HepG2 (cell line): Measurements from ENCODE around the gene HOXC11. TPM values are rescaled to one million over a fixed set of nuclear protein-coding genes. Genes with fewer than 3 reads are reported as not detected.

ENCODE experiments used
- ELF3 ChIP-seq: IDR thresholded peaks from 2 replicates; pipeline ENCODE4 v1.6.1; 2016; ENCODE audit warnings: missing genetic modification reagents, missing compliant biosample characterization
- KDM4B ChIP-seq: sonication (generic); formaldehyde crosslinking; IDR thresholded peaks from 2 replicates; pipeline ENCODE4 v1.4.0; 2020; ENCODE audit warnings: missing genetic modification reagents
- KDM5B ChIP-seq: sonication (generic); formaldehyde crosslinking; IDR thresholded peaks from 2 replicates; pipeline ENCODE4 v1.4.0; 2020; ENCODE audit warnings: missing genetic modification reagents, mild to moderate bottlenecking, borderline replicate concordance
- ZNF253 ChIP-seq: sonication (generic); formaldehyde crosslinking; IDR thresholded peaks from 2 replicates; pipeline ENCODE4 v1.8.0; 2022; ENCODE audit warnings: mild to moderate bottlenecking, missing genetic modification reagents, borderline replicate concordance
- ZNF674 ChIP-seq: sonication (generic); formaldehyde crosslinking; IDR thresholded peaks from 2 replicates; pipeline ENCODE4 v1.5.0; 2020; ENCODE audit warnings: low read depth, mild to moderate bottlenecking, missing genetic modification reagents
- ZNF777 ChIP-seq: sonication (generic); formaldehyde crosslinking; IDR thresholded peaks from 2 replicates; pipeline ENCODE4 v1.4.0; 2020; ENCODE audit warnings: missing genetic modification reagents
- ZNF792 ChIP-seq: IDR thresholded peaks from 2 replicates; pipeline ENCODE4 v1.6.1; 2016
- polyA plus RNA-seq, 8 experiments: library from polyadenylated mRNA; depleted of rRNA in 3 of 8; stranded (reverse) in 7 of 8; unstranded in 1 of 8; fragments of >200 nt; fragmentation: Illumina TruSeq in 4 of 8; extraction: Trizol in 4 of 8; gene quantifications; 2 replicates each; pipeline versions ENCODE4 v1.2.1 to v1.2.3, GENCODE V29; 2011 to 2016; ENCODE audit warnings: low read depth in 4 of 8, missing spikeins in 1 of 8, mixed read lengths in 1 of 8; ENCODE audit not compliant: insufficient read depth in 1 of 8
- total RNA-seq, 5 experiments: library from RNA; depleted of rRNA; stranded (reverse); fragments of >200 nt; fragmentation: Illumina TruSeq; extraction: Trizol; gene quantifications; 2 replicates each; pipeline ENCODE4 v1.2.3, GENCODE V29; 2016; ENCODE audit warnings: low read depth in 1 of 5
- TF ChIP-seq, protein P1 (sequence below): sonication (generic); formaldehyde crosslinking; IDR thresholded peaks from 2 replicates; pipeline ENCODE4 v1.4.0; 2020; ENCODE audit warnings: mild to moderate bottlenecking, missing genetic modification reagents, borderline replicate concordance
- TF ChIP-seq, protein P2 (sequence below): sonication (generic); formaldehyde crosslinking; IDR thresholded peaks from 2 replicates; pipeline ENCODE4 v1.4.0; 2020; ENCODE audit warnings: missing genetic modification reagents
- TF ChIP-seq, protein P3 (sequence below): sonication (generic); formaldehyde crosslinking; IDR thresholded peaks from 2 replicates; pipeline ENCODE4 v1.9.0; 2022; ENCODE audit warnings: missing genetic modification reagents, mild to moderate bottlenecking, borderline replicate concordance
- TF ChIP-seq, protein P4 (sequence below), 2 experiments: sonication (generic) in 1 of 2; formaldehyde crosslinking in 1 of 2; IDR thresholded peaks; 2 replicates each; pipeline versions ENCODE4 v1.4.0 to v1.6.1; 2016 to 2020; ENCODE audit warnings: borderline replicate concordance in 1 of 2, low read depth in 1 of 2, mild to moderate bottlenecking in 1 of 2, missing genetic modification reagents in 1 of 2
- TF ChIP-seq, protein P5 (sequence below): sonication (generic); formaldehyde crosslinking; IDR thresholded peaks from 2 replicates; pipeline ENCODE4 v1.8.0; 2022; ENCODE audit warnings: mild to moderate bottlenecking, missing genetic modification reagents, moderate library complexity

Gene HOXC11
- total and polyA plus RNA-seq, 2 of the 13 experiments (the other 11 are each of a cell fraction or from before 2014, with no cell fraction given): not detected

DNA sequence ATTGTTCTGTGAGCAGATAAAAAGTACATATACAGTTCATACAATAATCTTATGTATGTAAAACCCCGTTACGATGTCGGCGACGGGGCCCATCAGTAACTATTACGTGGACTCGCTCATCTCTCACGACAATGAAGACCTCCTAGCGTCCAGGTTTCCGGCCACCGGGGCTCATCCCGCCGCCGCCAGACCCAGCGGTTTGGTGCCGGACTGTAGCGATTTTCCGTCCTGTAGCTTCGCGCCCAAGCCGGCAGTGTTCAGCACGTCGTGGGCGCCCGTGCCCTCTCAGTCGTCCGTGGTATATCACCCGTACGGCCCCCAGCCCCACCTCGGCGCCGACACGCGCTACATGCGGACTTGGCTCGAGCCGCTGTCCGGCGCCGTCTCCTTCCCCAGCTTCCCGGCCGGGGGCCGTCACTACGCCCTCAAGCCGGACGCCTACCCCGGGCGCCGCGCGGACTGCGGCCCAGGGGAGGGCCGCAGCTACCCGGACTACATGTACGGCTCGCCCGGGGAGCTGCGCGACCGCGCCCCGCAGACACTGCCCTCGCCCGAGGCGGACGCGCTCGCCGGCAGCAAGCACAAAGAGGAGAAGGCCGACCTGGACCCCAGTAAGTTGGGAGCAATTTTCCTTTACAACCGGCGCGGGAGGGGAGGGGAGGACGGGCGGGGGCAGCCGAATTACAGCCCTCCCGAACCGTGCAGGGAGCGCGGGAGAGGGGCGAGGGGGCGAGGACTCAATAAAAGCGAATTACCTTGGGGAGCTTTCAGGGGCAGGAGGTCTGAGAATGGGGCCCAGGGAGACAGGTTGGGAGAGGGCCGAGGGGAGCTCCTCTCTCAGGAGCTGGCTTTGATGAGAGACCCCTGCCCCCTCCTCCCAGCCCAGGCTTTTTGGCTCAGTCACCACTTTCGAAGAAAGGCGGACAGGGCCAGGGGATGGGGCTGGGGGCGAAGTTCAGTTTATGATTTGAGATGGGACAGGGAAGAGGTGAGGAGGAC, 27.5 kb downstream of the HOXC11 start, which contains the start of gene HOXC9 (continued):
- TF ChIP-seq, protein P1, sequence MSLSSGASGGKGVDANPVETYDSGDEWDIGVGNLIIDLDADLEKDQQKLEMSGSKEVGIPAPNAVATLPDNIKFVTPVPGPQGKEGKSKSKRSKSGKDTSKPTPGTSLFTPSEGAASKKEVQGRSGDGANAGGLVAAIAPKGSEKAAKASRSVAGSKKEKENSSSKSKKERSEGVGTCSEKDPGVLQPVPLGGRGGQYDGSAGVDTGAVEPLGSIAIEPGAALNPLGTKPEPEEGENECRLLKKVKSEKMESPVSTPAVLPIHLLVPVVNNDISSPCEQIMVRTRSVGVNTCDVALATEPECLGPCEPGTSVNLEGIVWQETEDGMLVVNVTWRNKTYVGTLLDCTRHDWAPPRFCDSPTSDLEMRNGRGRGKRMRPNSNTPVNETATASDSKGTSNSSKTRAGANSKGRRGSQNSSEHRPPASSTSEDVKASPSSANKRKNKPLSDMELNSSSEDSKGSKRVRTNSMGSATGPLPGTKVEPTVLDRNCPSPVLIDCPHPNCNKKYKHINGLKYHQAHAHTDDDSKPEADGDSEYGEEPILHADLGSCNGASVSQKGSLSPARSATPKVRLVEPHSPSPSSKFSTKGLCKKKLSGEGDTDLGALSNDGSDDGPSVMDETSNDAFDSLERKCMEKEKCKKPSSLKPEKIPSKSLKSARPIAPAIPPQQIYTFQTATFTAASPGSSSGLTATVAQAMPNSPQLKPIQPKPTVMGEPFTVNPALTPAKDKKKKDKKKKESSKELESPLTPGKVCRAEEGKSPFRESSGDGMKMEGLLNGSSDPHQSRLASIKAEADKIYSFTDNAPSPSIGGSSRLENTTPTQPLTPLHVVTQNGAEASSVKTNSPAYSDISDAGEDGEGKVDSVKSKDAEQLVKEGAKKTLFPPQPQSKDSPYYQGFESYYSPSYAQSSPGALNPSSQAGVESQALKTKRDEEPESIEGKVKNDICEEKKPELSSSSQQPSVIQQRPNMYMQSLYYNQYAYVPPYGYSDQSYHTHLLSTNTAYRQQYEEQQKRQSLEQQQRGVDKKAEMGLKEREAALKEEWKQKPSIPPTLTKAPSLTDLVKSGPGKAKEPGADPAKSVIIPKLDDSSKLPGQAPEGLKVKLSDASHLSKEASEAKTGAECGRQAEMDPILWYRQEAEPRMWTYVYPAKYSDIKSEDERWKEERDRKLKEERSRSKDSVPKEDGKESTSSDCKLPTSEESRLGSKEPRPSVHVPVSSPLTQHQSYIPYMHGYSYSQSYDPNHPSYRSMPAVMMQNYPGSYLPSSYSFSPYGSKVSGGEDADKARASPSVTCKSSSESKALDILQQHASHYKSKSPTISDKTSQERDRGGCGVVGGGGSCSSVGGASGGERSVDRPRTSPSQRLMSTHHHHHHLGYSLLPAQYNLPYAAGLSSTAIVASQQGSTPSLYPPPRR (CRISPR knock-in tag): no peak
- TF ChIP-seq ZNF674 (CRISPR knock-in tag): no peak
- peak; percentile 77 for TF ChIP-seq ZNF777 (CRISPR knock-in tag)
- TF ChIP-seq ZNF253 (CRISPR knock-in tag): no peak
- no peak for TF ChIP-seq ZNF792 (CRISPR knock-in tag)
- TF ChIP-seq, protein P2, sequence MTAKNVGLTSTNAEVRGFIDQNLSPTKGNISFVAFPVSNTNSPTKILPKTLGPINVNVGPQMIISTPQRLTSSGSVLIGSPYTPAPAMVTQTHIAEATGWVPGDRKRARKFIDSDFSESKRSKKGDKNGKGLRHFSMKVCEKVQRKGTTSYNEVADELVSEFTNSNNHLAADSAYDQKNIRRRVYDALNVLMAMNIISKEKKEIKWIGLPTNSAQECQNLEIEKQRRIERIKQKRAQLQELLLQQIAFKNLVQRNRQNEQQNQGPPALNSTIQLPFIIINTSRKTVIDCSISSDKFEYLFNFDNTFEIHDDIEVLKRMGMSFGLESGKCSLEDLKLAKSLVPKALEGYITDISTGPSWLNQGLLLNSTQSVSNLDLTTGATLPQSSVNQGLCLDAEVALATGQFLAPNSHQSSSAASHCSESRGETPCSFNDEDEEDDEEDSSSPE (CRISPR knock-in tag): no peak
- TF ChIP-seq, protein P3, sequence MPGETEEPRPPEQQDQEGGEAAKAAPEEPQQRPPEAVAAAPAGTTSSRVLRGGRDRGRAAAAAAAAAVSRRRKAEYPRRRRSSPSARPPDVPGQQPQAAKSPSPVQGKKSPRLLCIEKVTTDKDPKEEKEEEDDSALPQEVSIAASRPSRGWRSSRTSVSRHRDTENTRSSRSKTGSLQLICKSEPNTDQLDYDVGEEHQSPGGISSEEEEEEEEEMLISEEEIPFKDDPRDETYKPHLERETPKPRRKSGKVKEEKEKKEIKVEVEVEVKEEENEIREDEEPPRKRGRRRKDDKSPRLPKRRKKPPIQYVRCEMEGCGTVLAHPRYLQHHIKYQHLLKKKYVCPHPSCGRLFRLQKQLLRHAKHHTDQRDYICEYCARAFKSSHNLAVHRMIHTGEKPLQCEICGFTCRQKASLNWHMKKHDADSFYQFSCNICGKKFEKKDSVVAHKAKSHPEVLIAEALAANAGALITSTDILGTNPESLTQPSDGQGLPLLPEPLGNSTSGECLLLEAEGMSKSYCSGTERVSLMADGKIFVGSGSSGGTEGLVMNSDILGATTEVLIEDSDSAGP (CRISPR knock-in tag): peak; percentile 55; the same call in 1 of the 2 replicates
- TF ChIP-seq, protein P4, sequence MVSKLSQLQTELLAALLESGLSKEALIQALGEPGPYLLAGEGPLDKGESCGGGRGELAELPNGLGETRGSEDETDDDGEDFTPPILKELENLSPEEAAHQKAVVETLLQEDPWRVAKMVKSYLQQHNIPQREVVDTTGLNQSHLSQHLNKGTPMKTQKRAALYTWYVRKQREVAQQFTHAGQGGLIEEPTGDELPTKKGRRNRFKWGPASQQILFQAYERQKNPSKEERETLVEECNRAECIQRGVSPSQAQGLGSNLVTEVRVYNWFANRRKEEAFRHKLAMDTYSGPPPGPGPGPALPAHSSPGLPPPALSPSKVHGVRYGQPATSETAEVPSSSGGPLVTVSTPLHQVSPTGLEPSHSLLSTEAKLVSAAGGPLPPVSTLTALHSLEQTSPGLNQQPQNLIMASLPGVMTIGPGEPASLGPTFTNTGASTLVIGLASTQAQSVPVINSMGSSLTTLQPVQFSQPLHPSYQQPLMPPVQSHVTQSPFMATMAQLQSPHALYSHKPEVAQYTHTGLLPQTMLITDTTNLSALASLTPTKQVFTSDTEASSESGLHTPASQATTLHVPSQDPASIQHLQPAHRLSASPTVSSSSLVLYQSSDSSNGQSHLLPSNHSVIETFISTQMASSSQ (IDR thresholded peaks at IDR 0.05; ENCODE audit: low read depth): no peak
- TF ChIP-seq, protein P4 (CRISPR knock-in tag; IDR thresholded peaks at IDR 0.05; ENCODE audit: borderline replicate concordance): no peak
- TF ChIP-seq KDM5B (CRISPR knock-in tag): peak; percentile 64; the same call in 1 of the 2 replicates
- no peak for TF ChIP-seq ELF3
- TF ChIP-seq KDM4B (CRISPR knock-in tag): no peak
- TF ChIP-seq, protein P5, sequence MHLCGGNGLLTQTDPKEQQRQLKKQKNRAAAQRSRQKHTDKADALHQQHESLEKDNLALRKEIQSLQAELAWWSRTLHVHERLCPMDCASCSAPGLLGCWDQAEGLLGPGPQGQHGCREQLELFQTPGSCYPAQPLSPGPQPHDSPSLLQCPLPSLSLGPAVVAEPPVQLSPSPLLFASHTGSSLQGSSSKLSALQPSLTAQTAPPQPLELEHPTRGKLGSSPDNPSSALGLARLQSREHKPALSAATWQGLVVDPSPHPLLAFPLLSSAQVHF (CRISPR knock-in tag): no peak
